Colonic mucosa (tissue), 4 donors: ENCODE results near the gene PGLYRP2. TPM values are rescaled to one million over a fixed set of nuclear protein-coding genes. Genes with fewer than 3 reads are reported as not detected.

Source experiments
- DNase-seq: peaks from one replicate; pipeline ENCODE4 v3.0.0-alpha.2; 2020
- H3K27ac ChIP-seq: fragments of 200-600 bp; one replicate; pipeline ENCODE4 v1.8.0; 2021
- H3K27me3 ChIP-seq: fragments of 200-600 bp; one replicate; pipeline ENCODE4 v1.8.0; 2021
- H3K36me3 ChIP-seq: fragments of 200-600 bp; one replicate; pipeline ENCODE4 v1.8.0; 2021
- H3K4me1 ChIP-seq: fragments of 200-600 bp; one replicate; pipeline ENCODE4 v1.8.0; 2021; ENCODE audit warnings: mild to moderate bottlenecking
- H3K4me3 ChIP-seq: fragments of 200-600 bp; one replicate; pipeline ENCODE4 v1.8.0; 2021
- H3K9ac ChIP-seq, 2 donors: one replicate each; pipeline ENCODE4 v1.7.0; 2013; ENCODE audit warnings: control low read depth in 2 of 2, low read depth in 2 of 2, low read length in 2 of 2
- H3K9me3 ChIP-seq: fragments of 200-600 bp; one replicate; pipeline ENCODE4 v1.8.0; 2021
- intact Hi-C: fragments of 100-400 bp; cut with DNase I; formaldehyde crosslinking; loops from one replicate; pipeline ENCODE4 v1.14.1; 2022
- total RNA-seq, 2 donors: library from RNA; stranded (reverse); fragmentation: NEBNext Ultra II Directional in 1 of 2; extraction: Animal tissue kit (Norgen Biotek cat#: 25700) in 1 of 2; gene quantifications; one replicate each; pipeline ENCODE4 v1.2.1, GENCODE V29; 2021
- TF ChIP-seq, protein P1 (sequence below): fragments of 200-600 bp; IDR thresholded peaks from one replicate; pipeline ENCODE4 v1.8.0; 2022; ENCODE audit warnings: antibody characterized with exemption, mild to moderate bottlenecking
- donor health status: healthy.
- donor health status: DM: no; HTN: no; CAD: no.
- donor health status: DM: no; HTN: no; CAD: no.

The PGLYRP2 gene
- not detected for total RNA-seq

- H3K4me3 ChIP-seq, result no peak within 1 kb of the TSS
- no peak within 1 kb of the TSS for H3K27ac ChIP-seq
- no peak within 1 kb of the TSS for H3K9ac ChIP-seq
- H3K4me1 ChIP-seq, result no peaks in the 10 kb centered on the region
- intact Hi-C loops, result no loop called here
- no peaks in the 10 kb centered on the region for H3K36me3 ChIP-seq
- DNase-seq, result no peak
- TF ChIP-seq, protein P1, sequence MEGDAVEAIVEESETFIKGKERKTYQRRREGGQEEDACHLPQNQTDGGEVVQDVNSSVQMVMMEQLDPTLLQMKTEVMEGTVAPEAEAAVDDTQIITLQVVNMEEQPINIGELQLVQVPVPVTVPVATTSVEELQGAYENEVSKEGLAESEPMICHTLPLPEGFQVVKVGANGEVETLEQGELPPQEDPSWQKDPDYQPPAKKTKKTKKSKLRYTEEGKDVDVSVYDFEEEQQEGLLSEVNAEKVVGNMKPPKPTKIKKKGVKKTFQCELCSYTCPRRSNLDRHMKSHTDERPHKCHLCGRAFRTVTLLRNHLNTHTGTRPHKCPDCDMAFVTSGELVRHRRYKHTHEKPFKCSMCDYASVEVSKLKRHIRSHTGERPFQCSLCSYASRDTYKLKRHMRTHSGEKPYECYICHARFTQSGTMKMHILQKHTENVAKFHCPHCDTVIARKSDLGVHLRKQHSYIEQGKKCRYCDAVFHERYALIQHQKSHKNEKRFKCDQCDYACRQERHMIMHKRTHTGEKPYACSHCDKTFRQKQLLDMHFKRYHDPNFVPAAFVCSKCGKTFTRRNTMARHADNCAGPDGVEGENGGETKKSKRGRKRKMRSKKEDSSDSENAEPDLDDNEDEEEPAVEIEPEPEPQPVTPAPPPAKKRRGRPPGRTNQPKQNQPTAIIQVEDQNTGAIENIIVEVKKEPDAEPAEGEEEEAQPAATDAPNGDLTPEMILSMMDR, result no peak
- H3K9me3 ChIP-seq, result no peaks in the 10 kb centered on the region
- no peaks in the 10 kb centered on the region for H3K27me3 ChIP-seq
Measured at GRCh38 chr19:15479391-15480345, at the start of gene PGLYRP2. Gene PGLYRP2, minus strand, starts transcription at chr19:15479501. Its CDS starts 130 bp downstream, at chr19:15479371.

- no peak overlapping the region for H3K27ac ChIP-seq
- no peaks in the 10 kb centered on the region for H3K27me3 ChIP-seq
- DNase-seq, result no peak
- TF ChIP-seq, protein P1, result no peak
- no peaks in the 10 kb centered on the region for H3K9me3 ChIP-seq
- intact Hi-C loops, result no loop called here
- H3K9ac ChIP-seq, result no peak overlapping the region
- no peak overlapping the region for H3K4me3 ChIP-seq
- no peaks in the 10 kb centered on the region for H3K36me3 ChIP-seq
- no peaks in the 10 kb centered on the region for H3K4me1 ChIP-seq
Measured at GRCh38 chr19:15527705-15528104, 48.4 kb upstream of the PGLYRP2 start.

- Histone ChIP-seq H3K36me3 (no peaks in the 10 kb centered on the region), H3K9me3 (no peaks in the 10 kb centered on the region), H3K4me1 (no peaks in the 10 kb centered on the region), H3K4me3 (no peak overlapping the region), H3K27me3 (no peaks in the 10 kb centered on the region), H3K27ac (no peak overlapping the region), H3K9ac (no peak overlapping the region)
- no peak for DNase-seq
- intact Hi-C loops, result no loop called here
- TF ChIP-seq, protein P1, result no peak
Measured at GRCh38 chr19:15526408-15526807, 47.1 kb upstream of the PGLYRP2 start.

DNA sequence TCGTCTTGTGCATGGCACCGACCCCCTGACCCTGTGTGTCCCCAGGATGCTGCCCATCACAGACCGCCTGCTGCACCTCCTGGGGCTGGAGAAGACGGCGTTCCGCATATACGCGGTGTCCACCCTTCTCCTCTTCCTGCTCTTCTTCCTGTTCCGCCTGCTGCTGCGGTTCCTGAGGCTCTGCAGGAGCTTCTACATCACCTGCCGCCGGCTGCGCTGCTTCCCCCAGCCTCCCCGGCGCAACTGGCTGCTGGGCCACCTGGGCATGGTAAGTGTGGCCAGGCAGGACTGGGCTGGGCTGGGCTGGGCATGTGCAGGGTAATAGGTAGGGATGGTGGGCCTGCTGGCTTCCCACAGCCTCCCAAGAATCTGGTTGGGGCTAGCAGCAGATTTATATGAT lies 46.0 kb upstream of the PGLYRP2 start:
- Histone ChIP-seq H3K27me3 (no peaks in the 10 kb centered on the region), H3K9ac (no peak overlapping the region), H3K9me3 (no peaks in the 10 kb centered on the region), H3K27ac (no peak overlapping the region), H3K4me1 (no peaks in the 10 kb centered on the region), H3K4me3 (no peak overlapping the region), H3K36me3 (no peaks in the 10 kb centered on the region)
- TF ChIP-seq, protein P1, result no peak
- intact Hi-C loops, result no loop called here
- DNase-seq, result no peak

GRCh38 chr19:15524781-15525180 lies 45.5 kb upstream of the PGLYRP2 start:
- H3K27ac ChIP-seq, result no peak overlapping the region
- H3K27me3 ChIP-seq, result no peaks in the 10 kb centered on the region
- DNase-seq, result no peak
- intact Hi-C loops, result no loop called here
- TF ChIP-seq, protein P1, result no peak
- H3K4me3 ChIP-seq, result no peak overlapping the region
- H3K9ac ChIP-seq, result no peak overlapping the region
- H3K36me3 ChIP-seq, result no peaks in the 10 kb centered on the region
- no peaks in the 10 kb centered on the region for H3K4me1 ChIP-seq
- no peaks in the 10 kb centered on the region for H3K9me3 ChIP-seq
